NCI-H2196 treated with DMSO at 0.1 percent for 48 hours (cell line): ENCODE data around the gene ANKS1A.

Source experiments
- DNase-seq: peaks from one replicate; lab custom pipeline; 2025; ENCODE audit not compliant: unreplicated experiment; lab: John Stamatoyannopoulos, UW

Gene ANKS1A

GRCh38 chr6:35017411-35018181 lies 128.5 kb downstream of the ANKS1A start:
- no peak for DNase-seq

GRCh38 chr6:35018182-35018519 lies 129.1 kb downstream of the ANKS1A start:
- no peak for DNase-seq

- no peak for DNase-seq
These were observed 129.7 kb downstream of the ANKS1A start for GRCh38 chr6:35018746-35019145.

- DNase-seq: no peak
These were observed 130.1 kb downstream of the ANKS1A start for GRCh38 chr6:35019171-35019570.

- DNase-seq: no peak
These were observed 130.8 kb downstream of the ANKS1A start for GRCh38 chr6:35019831-35020230.

- DNase-seq: no peak
These were observed 131.9 kb downstream of the ANKS1A start for GRCh38 chr6:35021004-35021403.

GRCh38 chr6:35023091-35024000 lies 134.3 kb downstream of the ANKS1A start:
- no peak for DNase-seq

- peak; percentile 66 for DNase-seq
These were observed 135.5 kb downstream of the ANKS1A start for GRCh38 chr6:35024551-35025054.

GRCh38 chr6:35025232-35026188 lies 136.5 kb downstream of the ANKS1A start:
- DNase-seq: no peak

GRCh38 chr6:35026434-35027222 lies 137.6 kb downstream of the ANKS1A start:
- no peak for DNase-seq

- DNase-seq: no peak
These were observed 138.8 kb downstream of the ANKS1A start for GRCh38 chr6:35027807-35028206.

- no peak for DNase-seq
These were observed 140.0 kb downstream of the ANKS1A start for GRCh38 chr6:35028781-35029769.

- no peak for DNase-seq
These were observed 141.0 kb downstream of the ANKS1A start for GRCh38 chr6:35030099-35030498.

GRCh38 chr6:35031611-35032529 lies 142.8 kb downstream of the ANKS1A start:
- DNase-seq: no peak

- no peak for DNase-seq
These were observed 144.6 kb downstream of the ANKS1A start for GRCh38 chr6:35033683-35034082.

GRCh38 chr6:35034411-35035191 lies 145.5 kb downstream of the ANKS1A start:
- no peak for DNase-seq

GRCh38 chr6:35035481-35036030 lies 146.5 kb downstream of the ANKS1A start:
- DNase-seq: no peak
